ENCODE measurements around the gene MYZAP.

The MYZAP gene

GRCh38 chr15:57606048-57606447 lies 14.3 kb downstream of the MYZAP start (continued):
- TF ChIP-seq, protein P1, sequence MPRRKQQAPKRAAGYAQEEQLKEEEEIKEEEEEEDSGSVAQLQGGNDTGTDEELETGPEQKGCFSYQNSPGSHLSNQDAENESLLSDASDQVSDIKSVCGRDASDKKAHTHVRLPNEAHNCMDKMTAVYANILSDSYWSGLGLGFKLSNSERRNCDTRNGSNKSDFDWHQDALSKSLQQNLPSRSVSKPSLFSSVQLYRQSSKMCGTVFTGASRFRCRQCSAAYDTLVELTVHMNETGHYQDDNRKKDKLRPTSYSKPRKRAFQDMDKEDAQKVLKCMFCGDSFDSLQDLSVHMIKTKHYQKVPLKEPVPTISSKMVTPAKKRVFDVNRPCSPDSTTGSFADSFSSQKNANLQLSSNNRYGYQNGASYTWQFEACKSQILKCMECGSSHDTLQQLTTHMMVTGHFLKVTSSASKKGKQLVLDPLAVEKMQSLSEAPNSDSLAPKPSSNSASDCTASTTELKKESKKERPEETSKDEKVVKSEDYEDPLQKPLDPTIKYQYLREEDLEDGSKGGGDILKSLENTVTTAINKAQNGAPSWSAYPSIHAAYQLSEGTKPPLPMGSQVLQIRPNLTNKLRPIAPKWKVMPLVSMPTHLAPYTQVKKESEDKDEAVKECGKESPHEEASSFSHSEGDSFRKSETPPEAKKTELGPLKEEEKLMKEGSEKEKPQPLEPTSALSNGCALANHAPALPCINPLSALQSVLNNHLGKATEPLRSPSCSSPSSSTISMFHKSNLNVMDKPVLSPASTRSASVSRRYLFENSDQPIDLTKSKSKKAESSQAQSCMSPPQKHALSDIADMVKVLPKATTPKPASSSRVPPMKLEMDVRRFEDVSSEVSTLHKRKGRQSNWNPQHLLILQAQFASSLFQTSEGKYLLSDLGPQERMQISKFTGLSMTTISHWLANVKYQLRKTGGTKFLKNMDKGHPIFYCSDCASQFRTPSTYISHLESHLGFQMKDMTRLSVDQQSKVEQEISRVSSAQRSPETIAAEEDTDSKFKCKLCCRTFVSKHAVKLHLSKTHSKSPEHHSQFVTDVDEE (CRISPR knock-in tag; IDR thresholded peaks at IDR 0.05): no peak
- TF ChIP-seq SNAI2 (CRISPR knock-in tag; IDR thresholded peaks at IDR 0.05): no peak

DNA sequence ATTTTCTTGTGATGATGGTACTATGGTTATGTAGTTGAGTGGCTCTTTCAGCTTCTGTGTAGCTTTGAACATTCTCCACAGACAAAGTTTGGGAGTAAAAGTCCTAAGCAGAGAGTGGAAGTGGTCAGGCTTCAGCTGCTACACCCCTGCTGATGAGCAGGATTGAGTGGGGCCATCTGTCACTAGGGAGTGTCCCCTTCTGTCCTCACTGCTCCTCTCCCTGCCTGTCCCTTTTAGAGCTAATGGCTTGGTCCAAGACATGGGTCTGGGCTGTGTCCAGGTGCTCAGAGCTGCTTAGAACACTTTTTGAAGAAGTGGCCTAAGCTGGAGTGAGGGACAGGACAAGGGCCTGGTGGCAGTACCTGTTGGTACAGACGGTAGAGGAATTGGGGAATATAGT lies 15.1 kb downstream of the MYZAP start:
- no peak for ATAC-seq
- TF ChIP-seq, protein P2, sequence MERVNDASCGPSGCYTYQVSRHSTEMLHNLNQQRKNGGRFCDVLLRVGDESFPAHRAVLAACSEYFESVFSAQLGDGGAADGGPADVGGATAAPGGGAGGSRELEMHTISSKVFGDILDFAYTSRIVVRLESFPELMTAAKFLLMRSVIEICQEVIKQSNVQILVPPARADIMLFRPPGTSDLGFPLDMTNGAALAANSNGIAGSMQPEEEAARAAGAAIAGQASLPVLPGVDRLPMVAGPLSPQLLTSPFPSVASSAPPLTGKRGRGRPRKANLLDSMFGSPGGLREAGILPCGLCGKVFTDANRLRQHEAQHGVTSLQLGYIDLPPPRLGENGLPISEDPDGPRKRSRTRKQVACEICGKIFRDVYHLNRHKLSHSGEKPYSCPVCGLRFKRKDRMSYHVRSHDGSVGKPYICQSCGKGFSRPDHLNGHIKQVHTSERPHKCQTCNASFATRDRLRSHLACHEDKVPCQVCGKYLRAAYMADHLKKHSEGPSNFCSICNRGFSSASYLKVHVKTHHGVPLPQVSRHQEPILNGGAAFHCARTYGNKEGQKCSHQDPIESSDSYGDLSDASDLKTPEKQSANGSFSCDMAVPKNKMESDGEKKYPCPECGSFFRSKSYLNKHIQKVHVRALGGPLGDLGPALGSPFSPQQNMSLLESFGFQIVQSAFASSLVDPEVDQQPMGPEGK (CRISPR knock-in tag; IDR thresholded peaks at IDR 0.05; ENCODE audit: borderline replicate concordance): no peak
- TF ChIP-seq ZNF70 (CRISPR knock-in tag; IDR thresholded peaks at IDR 0.05): no peak
- no peak for TF ChIP-seq BACH2 (CRISPR knock-in tag; IDR thresholded peaks at IDR 0.05; ENCODE audit: borderline replicate concordance)
- TF ChIP-seq, protein P3, sequence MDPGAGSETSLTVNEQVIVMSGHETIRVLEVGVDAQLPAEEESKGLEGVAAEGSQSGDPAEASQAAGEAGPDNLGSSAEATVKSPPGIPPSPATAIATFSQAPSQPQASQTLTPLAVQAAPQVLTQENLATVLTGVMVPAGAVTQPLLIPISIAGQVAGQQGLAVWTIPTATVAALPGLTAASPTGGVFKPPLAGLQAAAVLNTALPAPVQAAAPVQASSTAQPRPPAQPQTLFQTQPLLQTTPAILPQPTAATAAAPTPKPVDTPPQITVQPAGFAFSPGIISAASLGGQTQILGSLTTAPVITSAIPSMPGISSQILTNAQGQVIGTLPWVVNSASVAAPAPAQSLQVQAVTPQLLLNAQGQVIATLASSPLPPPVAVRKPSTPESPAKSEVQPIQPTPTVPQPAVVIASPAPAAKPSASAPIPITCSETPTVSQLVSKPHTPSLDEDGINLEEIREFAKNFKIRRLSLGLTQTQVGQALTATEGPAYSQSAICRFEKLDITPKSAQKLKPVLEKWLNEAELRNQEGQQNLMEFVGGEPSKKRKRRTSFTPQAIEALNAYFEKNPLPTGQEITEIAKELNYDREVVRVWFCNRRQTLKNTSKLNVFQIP (CRISPR knock-in tag; IDR thresholded peaks at IDR 0.05; ENCODE audit: borderline replicate concordance, low read depth): no peak
- no peak for TF ChIP-seq OSR1 (CRISPR knock-in tag; IDR thresholded peaks at IDR 0.05)
- TF ChIP-seq ZNF565 (CRISPR knock-in tag; conservative IDR thresholded peaks at IDR 0.05; ENCODE audit: low read depth): no peak
- no peak for TF ChIP-seq ZFP30 (CRISPR knock-in tag; IDR thresholded peaks at IDR 0.05)
- no peak for TF ChIP-seq ARNTL (CRISPR knock-in tag; IDR thresholded peaks at IDR 0.05; ENCODE audit: borderline replicate concordance, low read depth)
- TF ChIP-seq SNAI2 (CRISPR knock-in tag; IDR thresholded peaks at IDR 0.05): no peak

GRCh38 chr15:57607570-57608000 lies 15.9 kb downstream of the MYZAP start:
- TF ChIP-seq ISL1 (CRISPR knock-in tag; IDR thresholded peaks at IDR 0.05) (no peak), BACH2 (CRISPR knock-in tag; IDR thresholded peaks at IDR 0.05; ENCODE audit: borderline replicate concordance) (no peak), TCF4 (CRISPR knock-in tag; IDR thresholded peaks at IDR 0.05; ENCODE audit: borderline replicate concordance) (no peak), GLIS3 (CRISPR knock-in tag; IDR thresholded peaks at IDR 0.05) (no peak), ARNTL (CRISPR knock-in tag; IDR thresholded peaks at IDR 0.05; ENCODE audit: borderline replicate concordance, low read depth) (no peak), ZNF70 (CRISPR knock-in tag; IDR thresholded peaks at IDR 0.05) (no peak)
- ATAC-seq: no peak

GRCh38 chr15:57609805-57610529 lies 18.3 kb downstream of the MYZAP start:
- ATAC-seq: no peak
- TF ChIP-seq OSR1 (CRISPR knock-in tag; IDR thresholded peaks at IDR 0.05): no peak
- no peak for TF ChIP-seq CSDC2 (CRISPR knock-in tag; IDR thresholded peaks at IDR 0.05)
- no peak for TF ChIP-seq BACH2 (CRISPR knock-in tag; IDR thresholded peaks at IDR 0.05; ENCODE audit: borderline replicate concordance)
- no peak for TF ChIP-seq GLIS3 (CRISPR knock-in tag; IDR thresholded peaks at IDR 0.05)
- no peak for TF ChIP-seq ZNF70 (CRISPR knock-in tag; IDR thresholded peaks at IDR 0.05)
- no peak for TF ChIP-seq ZFP3 (CRISPR knock-in tag; IDR thresholded peaks at IDR 0.05)
- no peak for TF ChIP-seq ZFP30 (CRISPR knock-in tag; IDR thresholded peaks at IDR 0.05)
- no peak for TF ChIP-seq ARNTL (CRISPR knock-in tag; IDR thresholded peaks at IDR 0.05; ENCODE audit: borderline replicate concordance, low read depth)
- no peak for TF ChIP-seq CSRNP3 (CRISPR knock-in tag; IDR thresholded peaks at IDR 0.05)
- TF ChIP-seq, protein P3 (CRISPR knock-in tag; IDR thresholded peaks at IDR 0.05; ENCODE audit: borderline replicate concordance, low read depth): no peak
- TF ChIP-seq ZNF565 (CRISPR knock-in tag; conservative IDR thresholded peaks at IDR 0.05; ENCODE audit: low read depth): no peak

Measured in SK-N-SH treated with all-trans-retinoic acid at 6 μM for 48 hours (cell line).